HEK293 (cell line): ENCODE measurements around the gene RNASEH2B.

Experiments
- CTCF ChIA-PET: fragments of 350-600 bp; formaldehyde crosslinking; extraction: SDS; loops from one replicate; lab custom pipeline; 2021; ENCODE audit warnings: antibody characterized with exemption; lab: Yijun Ruan, JAX
- POLR2A ChIA-PET: fragments of 300-600 bp; formaldehyde crosslinking; extraction: SDS; loops from one replicate; lab custom pipeline; 2020; ENCODE audit warnings: antibody characterized with exemption, inconsistent platforms; lab: Yijun Ruan, JAX
- H3K27ac ChIP-seq: fragments of 200-500 bp; sonication (Bioruptor generic); 2 replicates; pipeline ENCODE4 v1.5.1; 2014; ENCODE audit warnings: low read depth, low read length, control low read depth, inconsistent platforms; ENCODE audit errors: extremely low read depth
- H3K36me3 ChIP-seq, 2 experiments: fragments of 200-500 bp in 1 of 2; sonication (Bioruptor generic) in 1 of 2; 1 replicate in 1 of 2; 2 replicates in 1 of 2; pipeline ENCODE4 v1.5.1; 2014 to 2017; ENCODE audit warnings: inconsistent platforms in 2 of 2, low read length in 2 of 2; ENCODE audit not compliant: control insufficient read depth in 2 of 2, insufficient read depth in 1 of 2
- H3K4me1 ChIP-seq: fragments of 200-500 bp; sonication (Bioruptor generic); 2 replicates; pipeline ENCODE4 v1.5.1; 2014; ENCODE audit warnings: mild to moderate bottlenecking, low read length, inconsistent platforms; ENCODE audit not compliant: control insufficient read depth, insufficient read depth
- H3K4me3 ChIP-seq: 2 replicates; pipeline ENCODE4 v1.5.1; 2011; ENCODE audit warnings: low read depth, mild to moderate bottlenecking, control low read depth, low read length, moderate library complexity
- H3K9me3 ChIP-seq: fragments of 200-500 bp; sonication (Bioruptor generic); 2 replicates; pipeline ENCODE4 v1.5.1; 2014; ENCODE audit warnings: low read depth, low read length, inconsistent platforms; ENCODE audit not compliant: control insufficient read depth, insufficient read depth
- BCL11B ChIP-seq: fragments of 450-650 bp; formaldehyde crosslinking; IDR thresholded peaks from 2 replicates; pipeline ENCODE4 v1.5.1; 2016; ENCODE audit warnings: low read depth, missing biosample characterization, missing genetic modification characterization
- INSM2 ChIP-seq: fragments of 450-650 bp; formaldehyde crosslinking; IDR thresholded peaks from 2 replicates; pipeline ENCODE4 v1.5.1; 2016; ENCODE audit warnings: missing biosample characterization, missing genetic modification characterization
- KLF7 ChIP-seq: fragments of 450-650 bp; formaldehyde crosslinking; IDR thresholded peaks from 2 replicates; pipeline ENCODE4 v1.5.1; 2016; ENCODE audit warnings: missing biosample characterization, missing genetic modification characterization, borderline replicate concordance
- KLF8 ChIP-seq: fragments of 450-650 bp; formaldehyde crosslinking; IDR thresholded peaks from 2 replicates; pipeline ENCODE4 v1.5.1; 2016; ENCODE audit warnings: missing biosample characterization, missing genetic modification characterization
- SALL2 ChIP-seq: fragments of 450-650 bp; formaldehyde crosslinking; IDR thresholded peaks from 2 replicates; pipeline ENCODE4 v1.5.0; 2017; ENCODE audit warnings: missing biosample characterization, mild to moderate bottlenecking, missing genetic modification characterization, borderline replicate concordance
- SP7 ChIP-seq: fragments of 450-650 bp; formaldehyde crosslinking; IDR thresholded peaks from 2 replicates; pipeline ENCODE4 v1.5.1; 2016; ENCODE audit warnings: missing biosample characterization, missing genetic modification characterization
- YY1 ChIP-seq: fragments of 450-650 bp; formaldehyde crosslinking; IDR thresholded peaks from 2 replicates; pipeline ENCODE4 v1.5.1; 2018; ENCODE audit warnings: missing biosample characterization, missing genetic modification characterization
- ZNF157 ChIP-seq: fragments of 450-650 bp; formaldehyde crosslinking; IDR thresholded peaks from 2 replicates; pipeline ENCODE4 v1.5.1; 2016; ENCODE audit warnings: missing biosample characterization, missing genetic modification characterization
- ZNF174 ChIP-seq: fragments of 450-650 bp; formaldehyde crosslinking; IDR thresholded peaks from 2 replicates; pipeline ENCODE4 v1.5.0; 2017; ENCODE audit warnings: missing biosample characterization, mild to moderate bottlenecking, missing genetic modification characterization
- ZNF292 ChIP-seq: fragments of 450-650 bp; formaldehyde crosslinking; IDR thresholded peaks from 2 replicates; pipeline ENCODE4 v1.5.1; 2016; ENCODE audit warnings: low read depth, missing biosample characterization, missing genetic modification characterization, borderline replicate concordance
- ZNF350 ChIP-seq: fragments of 450-650 bp; formaldehyde crosslinking; IDR thresholded peaks from 2 replicates; pipeline ENCODE4 v1.5.0; 2017; ENCODE audit warnings: missing biosample characterization, mild to moderate bottlenecking, missing genetic modification characterization
- ZNF354C ChIP-seq: fragments of 450-650 bp; formaldehyde crosslinking; IDR thresholded peaks from 2 replicates; pipeline ENCODE4 v1.5.1; 2016; ENCODE audit warnings: missing biosample characterization, missing genetic modification characterization, low read depth, borderline replicate concordance
- ZNF416 ChIP-seq: fragments of 450-650 bp; formaldehyde crosslinking; IDR thresholded peaks from 2 replicates; pipeline ENCODE4 v1.5.1; 2016; ENCODE audit warnings: missing biosample characterization, missing genetic modification characterization
- ZNF530 ChIP-seq: fragments of 450-650 bp; formaldehyde crosslinking; IDR thresholded peaks from 2 replicates; pipeline ENCODE4 v1.5.1; 2016; ENCODE audit warnings: low read depth, missing biosample characterization, missing genetic modification characterization
- ZNF561 ChIP-seq: fragments of 450-650 bp; IDR thresholded peaks from 2 replicates; pipeline ENCODE4 v1.5.1; 2018; ENCODE audit warnings: missing biosample characterization, missing genetic modification characterization, borderline replicate concordance
- ZNF677 ChIP-seq: fragments of 450-650 bp; IDR thresholded peaks from 2 replicates; pipeline ENCODE4 v1.5.0; 2018; ENCODE audit warnings: missing biosample characterization, mild to moderate bottlenecking, missing genetic modification characterization, moderate library complexity
- ZNF791 ChIP-seq: fragments of 450-650 bp; formaldehyde crosslinking; IDR thresholded peaks from 2 replicates; pipeline ENCODE4 v1.5.1; 2016; ENCODE audit warnings: missing biosample characterization, missing genetic modification characterization
- ZSCAN18 ChIP-seq: fragments of 450-650 bp; formaldehyde crosslinking; IDR thresholded peaks from 2 replicates; pipeline ENCODE4 v1.5.1; 2016; ENCODE audit warnings: missing biosample characterization, missing genetic modification characterization
- ZSCAN30 ChIP-seq: fragments of 450-650 bp; IDR thresholded peaks from 2 replicates; pipeline ENCODE4 v1.5.1; 2018; ENCODE audit warnings: missing biosample characterization, mild to moderate bottlenecking, missing genetic modification characterization, moderate library complexity
- TF ChIP-seq, protein P1 (sequence below): fragments of 450-650 bp; formaldehyde crosslinking; conservative IDR thresholded peaks from 2 replicates; pipeline ENCODE4 v1.5.1; 2016; ENCODE audit warnings: low read depth, missing biosample characterization, missing genetic modification characterization
- TF ChIP-seq, protein P2 (sequence below): fragments of 450-650 bp; formaldehyde crosslinking; IDR thresholded peaks from 2 replicates; pipeline ENCODE4 v1.5.1; 2017; ENCODE audit warnings: missing biosample characterization, missing genetic modification characterization
- TF ChIP-seq, protein P3 (sequence below): fragments of 450-650 bp; formaldehyde crosslinking; IDR thresholded peaks from 2 replicates; pipeline ENCODE4 v1.5.1; 2016; ENCODE audit warnings: missing biosample characterization, missing genetic modification characterization

The RNASEH2B gene

GRCh38 chr13:50936679-50937078 is 27.1 kb downstream of the RNASEH2B start:
- no peak overlapping the region for H3K4me3 ChIP-seq
- POLR2A ChIA-PET: no interaction called here
- no peaks in the 10 kb centered on the region for H3K4me1 ChIP-seq
- TF ChIP-seq ZNF530 (tag by site-specific recombination): no peak
- no peak for TF ChIP-seq KLF8 (tag by site-specific recombination)
- TF ChIP-seq, protein P1, sequence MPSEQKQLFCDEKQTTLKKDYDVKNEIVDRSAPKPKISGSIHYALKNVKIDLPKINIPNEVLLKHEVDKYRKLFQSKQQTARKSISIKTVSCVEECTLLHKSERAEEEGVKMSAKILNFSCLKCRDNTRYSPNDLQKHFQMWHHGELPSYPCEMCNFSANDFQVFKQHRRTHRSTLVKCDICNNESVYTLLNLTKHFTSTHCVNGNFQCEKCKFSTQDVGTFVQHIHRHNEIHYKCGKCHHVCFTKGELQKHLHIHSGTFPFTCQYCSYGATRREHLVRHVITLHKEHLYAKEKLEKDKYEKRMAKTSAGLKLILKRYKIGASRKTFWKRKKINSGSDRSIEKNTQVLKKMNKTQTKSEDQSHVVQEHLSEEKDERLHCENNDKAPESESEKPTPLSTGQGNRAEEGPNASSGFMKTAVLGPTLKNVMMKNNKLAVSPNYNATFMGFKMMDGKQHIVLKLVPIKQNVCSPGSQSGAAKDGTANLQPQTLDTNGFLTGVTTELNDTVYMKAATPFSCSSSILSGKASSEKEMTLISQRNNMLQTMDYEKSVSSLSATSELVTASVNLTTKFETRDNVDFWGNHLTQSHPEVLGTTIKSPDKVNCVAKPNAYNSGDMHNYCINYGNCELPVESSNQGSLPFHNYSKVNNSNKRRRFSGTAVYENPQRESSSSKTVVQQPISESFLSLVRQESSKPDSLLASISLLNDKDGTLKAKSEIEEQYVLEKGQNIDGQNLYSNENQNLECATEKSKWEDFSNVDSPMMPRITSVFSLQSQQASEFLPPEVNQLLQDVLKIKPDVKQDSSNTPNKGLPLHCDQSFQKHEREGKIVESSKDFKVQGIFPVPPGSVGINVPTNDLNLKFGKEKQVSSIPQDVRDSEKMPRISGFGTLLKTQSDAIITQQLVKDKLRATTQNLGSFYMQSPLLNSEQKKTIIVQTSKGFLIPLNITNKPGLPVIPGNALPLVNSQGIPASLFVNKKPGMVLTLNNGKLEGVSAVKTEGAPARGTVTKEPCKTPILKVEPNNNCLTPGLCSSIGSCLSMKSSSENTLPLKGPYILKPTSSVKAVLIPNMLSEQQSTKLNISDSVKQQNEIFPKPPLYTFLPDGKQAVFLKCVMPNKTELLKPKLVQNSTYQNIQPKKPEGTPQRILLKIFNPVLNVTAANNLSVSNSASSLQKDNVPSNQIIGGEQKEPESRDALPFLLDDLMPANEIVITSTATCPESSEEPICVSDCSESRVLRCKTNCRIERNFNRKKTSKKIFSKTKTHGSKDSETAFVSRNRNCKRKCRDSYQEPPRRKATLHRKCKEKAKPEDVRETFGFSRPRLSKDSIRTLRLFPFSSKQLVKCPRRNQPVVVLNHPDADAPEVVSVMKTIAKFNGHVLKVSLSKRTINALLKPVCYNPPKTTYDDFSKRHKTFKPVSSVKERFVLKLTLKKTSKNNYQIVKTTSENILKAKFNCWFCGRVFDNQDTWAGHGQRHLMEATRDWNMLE (tag by site-specific recombination): no peak
- no peak for TF ChIP-seq ZNF174
- TF ChIP-seq ZNF354C: no peak
- TF ChIP-seq, protein P2, sequence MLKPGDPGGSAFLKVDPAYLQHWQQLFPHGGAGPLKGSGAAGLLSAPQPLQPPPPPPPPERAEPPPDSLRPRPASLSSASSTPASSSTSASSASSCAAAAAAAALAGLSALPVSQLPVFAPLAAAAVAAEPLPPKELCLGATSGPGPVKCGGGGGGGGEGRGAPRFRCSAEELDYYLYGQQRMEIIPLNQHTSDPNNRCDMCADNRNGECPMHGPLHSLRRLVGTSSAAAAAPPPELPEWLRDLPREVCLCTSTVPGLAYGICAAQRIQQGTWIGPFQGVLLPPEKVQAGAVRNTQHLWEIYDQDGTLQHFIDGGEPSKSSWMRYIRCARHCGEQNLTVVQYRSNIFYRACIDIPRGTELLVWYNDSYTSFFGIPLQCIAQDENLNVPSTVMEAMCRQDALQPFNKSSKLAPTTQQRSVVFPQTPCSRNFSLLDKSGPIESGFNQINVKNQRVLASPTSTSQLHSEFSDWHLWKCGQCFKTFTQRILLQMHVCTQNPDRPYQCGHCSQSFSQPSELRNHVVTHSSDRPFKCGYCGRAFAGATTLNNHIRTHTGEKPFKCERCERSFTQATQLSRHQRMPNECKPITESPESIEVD: no peak
- no peak for TF ChIP-seq YY1 (tag by site-specific recombination)
- TF ChIP-seq, protein P3, sequence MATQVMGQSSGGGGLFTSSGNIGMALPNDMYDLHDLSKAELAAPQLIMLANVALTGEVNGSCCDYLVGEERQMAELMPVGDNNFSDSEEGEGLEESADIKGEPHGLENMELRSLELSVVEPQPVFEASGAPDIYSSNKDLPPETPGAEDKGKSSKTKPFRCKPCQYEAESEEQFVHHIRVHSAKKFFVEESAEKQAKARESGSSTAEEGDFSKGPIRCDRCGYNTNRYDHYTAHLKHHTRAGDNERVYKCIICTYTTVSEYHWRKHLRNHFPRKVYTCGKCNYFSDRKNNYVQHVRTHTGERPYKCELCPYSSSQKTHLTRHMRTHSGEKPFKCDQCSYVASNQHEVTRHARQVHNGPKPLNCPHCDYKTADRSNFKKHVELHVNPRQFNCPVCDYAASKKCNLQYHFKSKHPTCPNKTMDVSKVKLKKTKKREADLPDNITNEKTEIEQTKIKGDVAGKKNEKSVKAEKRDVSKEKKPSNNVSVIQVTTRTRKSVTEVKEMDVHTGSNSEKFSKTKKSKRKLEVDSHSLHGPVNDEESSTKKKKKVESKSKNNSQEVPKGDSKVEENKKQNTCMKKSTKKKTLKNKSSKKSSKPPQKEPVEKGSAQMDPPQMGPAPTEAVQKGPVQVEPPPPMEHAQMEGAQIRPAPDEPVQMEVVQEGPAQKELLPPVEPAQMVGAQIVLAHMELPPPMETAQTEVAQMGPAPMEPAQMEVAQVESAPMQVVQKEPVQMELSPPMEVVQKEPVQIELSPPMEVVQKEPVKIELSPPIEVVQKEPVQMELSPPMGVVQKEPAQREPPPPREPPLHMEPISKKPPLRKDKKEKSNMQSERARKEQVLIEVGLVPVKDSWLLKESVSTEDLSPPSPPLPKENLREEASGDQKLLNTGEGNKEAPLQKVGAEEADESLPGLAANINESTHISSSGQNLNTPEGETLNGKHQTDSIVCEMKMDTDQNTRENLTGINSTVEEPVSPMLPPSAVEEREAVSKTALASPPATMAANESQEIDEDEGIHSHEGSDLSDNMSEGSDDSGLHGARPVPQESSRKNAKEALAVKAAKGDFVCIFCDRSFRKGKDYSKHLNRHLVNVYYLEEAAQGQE (tag by site-specific recombination): no peak
- TF ChIP-seq ZSCAN30 (tag by site-specific recombination): no peak
- no peak for TF ChIP-seq ZNF157 (tag by site-specific recombination)
- CTCF ChIA-PET: interaction anchor here (0.6 kb wide), 1 partner anchor 15 kb away, joined by 3 read pairs; no protein-coding TSS in a partner anchor
- H3K36me3 ChIP-seq: peaks cover 9 to 54% of the 10 kb centered on the region in 2 experiments; a peak in 1 of 3 replicates
- H3K27ac ChIP-seq: no peak overlapping the region
- H3K9me3 ChIP-seq: no peaks in the 10 kb centered on the region

DNA sequence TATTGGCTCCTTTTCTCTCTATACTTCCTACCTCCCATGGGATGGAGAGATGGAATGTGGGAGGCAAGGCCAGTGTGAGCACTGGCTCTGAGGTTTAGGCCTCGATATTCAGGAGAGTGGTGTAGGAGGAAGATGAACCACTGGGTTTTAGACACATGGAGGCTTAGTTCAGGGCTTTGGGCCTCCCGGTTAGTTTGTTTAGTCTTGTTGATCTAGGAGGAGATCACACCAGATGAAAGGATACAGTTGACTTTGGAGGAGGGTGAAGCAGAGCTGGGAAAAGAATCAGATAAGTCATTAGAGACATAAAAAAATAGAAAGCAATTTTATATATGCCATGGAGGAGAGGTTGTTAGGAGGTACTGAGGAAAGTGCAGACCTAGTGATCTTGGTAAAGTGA is 30.9 kb downstream of the RNASEH2B start:
- no peaks in the 10 kb centered on the region for H3K4me1 ChIP-seq
- H3K36me3 ChIP-seq: peaks cover 9 to 41% of the 10 kb centered on the region in 2 experiments; a peak in 1 of 3 replicates
- H3K4me3 ChIP-seq: no peak overlapping the region
- CTCF ChIA-PET: interaction anchor here (0.7 kb wide), 1 partner anchor 51 kb away, joined by 3 read pairs; no protein-coding TSS in a partner anchor
- no peaks in the 10 kb centered on the region for H3K9me3 ChIP-seq
- H3K27ac ChIP-seq: no peak overlapping the region
- POLR2A ChIA-PET: no interaction called here
- no peak for TF ChIP-seq ZNF561 (tag by site-specific recombination)
- no peak for TF ChIP-seq ZNF354C
- no peak for TF ChIP-seq INSM2 (tag by site-specific recombination)
- no peak for TF ChIP-seq SP7 (tag by site-specific recombination)
- no peak for TF ChIP-seq ZNF416 (tag by site-specific recombination)
- no peak for TF ChIP-seq ZNF677 (tag by site-specific recombination)
- no peak for TF ChIP-seq ZNF350
- no peak for TF ChIP-seq ZNF791 (tag by site-specific recombination)
- no peak for TF ChIP-seq KLF7 (tag by site-specific recombination)
- TF ChIP-seq ZNF292: no peak
- no peak for TF ChIP-seq BCL11B (tag by site-specific recombination)
- TF ChIP-seq SALL2: no peak
- no peak for TF ChIP-seq ZNF157 (tag by site-specific recombination)
- no peak for TF ChIP-seq ZSCAN18
